Smooth muscle cell (in vitro differentiated cells): ENCODE data around the gene GRIK1. TPM values are rescaled to one million over a fixed set of nuclear protein-coding genes. Genes with fewer than 3 reads are reported as not detected.

ENCODE experiments used
- DNase-seq: peaks from one replicate; lab custom pipeline; 2025; ENCODE audit not compliant: unreplicated experiment; lab: John Stamatoyannopoulos, UW
- H2AFZ ChIP-seq: fragments of 200-600 bp; sonication (generic); 2 replicates; pipeline ENCODE4 v1.6.0; 2016; ENCODE audit warnings: antibody characterized with exemption, low read depth, mild to moderate bottlenecking
- H3F3A ChIP-seq: fragments of 200-600 bp; sonication (generic); 2 replicates; pipeline ENCODE4 v1.6.0; 2017; ENCODE audit warnings: antibody characterized with exemption, low read depth
- H3K27ac ChIP-seq: fragments of 200-600 bp; sonication (generic); 2 replicates; pipeline ENCODE4 v1.5.1; 2016; ENCODE audit warnings: low read depth, mild to moderate bottlenecking
- H3K27me3 ChIP-seq: fragments of 200-600 bp; sonication (generic); 2 replicates; pipeline ENCODE4 v1.6.1; 2016; ENCODE audit warnings: low read depth, mild to moderate bottlenecking
- H3K36me3 ChIP-seq: fragments of 200-600 bp; sonication (generic); 2 replicates; pipeline ENCODE4 v1.5.1; 2016; ENCODE audit warnings: low read depth
- H3K4me1 ChIP-seq: fragments of 200-600 bp; sonication (generic); 2 replicates; pipeline ENCODE4 v1.5.1; 2016; ENCODE audit warnings: low read depth
- H3K4me2 ChIP-seq: fragments of 200-600 bp; sonication (generic); 2 replicates; pipeline ENCODE4 v1.6.0; 2016; ENCODE audit warnings: mild to moderate bottlenecking
- H3K4me3 ChIP-seq: fragments of 200-600 bp; sonication (generic); 2 replicates; pipeline ENCODE4 v1.5.1; 2016; ENCODE audit warnings: mild to moderate bottlenecking
- H3K79me2 ChIP-seq: fragments of 200-600 bp; sonication (generic); 2 replicates; pipeline ENCODE4 v1.6.0; 2016; ENCODE audit warnings: low read depth, mild to moderate bottlenecking
- H3K9ac ChIP-seq: fragments of 200-600 bp; sonication (generic); 2 replicates; pipeline ENCODE4 v1.6.0; 2016; ENCODE audit warnings: low read depth
- H3K9me3 ChIP-seq: fragments of 200-600 bp; sonication (generic); replicated peaks from 2 replicates; pipeline ENCODE4 v1.5.1; 2016; ENCODE audit warnings: low read depth
- H4K20me1 ChIP-seq: fragments of 200-600 bp; sonication (generic); 2 replicates; pipeline ENCODE4 v1.6.0; 2016; ENCODE audit warnings: low read depth
- WGBS: methylation state at CpG from one replicate; pipeline ENCODE4 v1.1.7; 2016; ENCODE audit warnings: low lambda C conversion rate; 5-methylcytosine and 5-hydroxymethylcytosine counted together
- polyA plus RNA-seq: library from polyadenylated mRNA; unstranded; fragments of >200 nt; fragmentation: Nextera tagmentation; extraction: Ambion mirVana; gene quantifications from 2 replicates; pipeline ENCODE4 v1.2.1, GENCODE V29; 2016
- total RNA-seq: library from RNA; depleted of rRNA; stranded (reverse); fragments of >200 nt; gene quantifications from 2 replicates; pipeline ENCODE4 v1.2.3, GENCODE V29; 2014
- TF ChIP-seq, protein P1 (sequence below): fragments of 200-600 bp; sonication (generic); IDR thresholded peaks from 2 replicates; pipeline ENCODE4 v1.5.1; 2017; ENCODE audit warnings: borderline replicate concordance, mild to moderate bottlenecking, antibody characterized with exemption; ENCODE audit not compliant: insufficient read depth, poor library complexity, severe bottlenecking

Gene GRIK1
- total and polyA plus RNA-seq, 2 experiments from 2014 or later: 0.09 TPM; not detected in 1

GRCh38 chr21:29953690-29954089, 13.9 kb upstream of the GRIK1 start:
- H3K9ac ChIP-seq: no peak overlapping the region
- H3K36me3 ChIP-seq: no peaks in the 10 kb centered on the region
- no peak overlapping the region for H2AFZ ChIP-seq
- no peaks in the 10 kb centered on the region for H3F3A ChIP-seq
- no peak overlapping the region for H3K27ac ChIP-seq
- TF ChIP-seq, protein P1, sequence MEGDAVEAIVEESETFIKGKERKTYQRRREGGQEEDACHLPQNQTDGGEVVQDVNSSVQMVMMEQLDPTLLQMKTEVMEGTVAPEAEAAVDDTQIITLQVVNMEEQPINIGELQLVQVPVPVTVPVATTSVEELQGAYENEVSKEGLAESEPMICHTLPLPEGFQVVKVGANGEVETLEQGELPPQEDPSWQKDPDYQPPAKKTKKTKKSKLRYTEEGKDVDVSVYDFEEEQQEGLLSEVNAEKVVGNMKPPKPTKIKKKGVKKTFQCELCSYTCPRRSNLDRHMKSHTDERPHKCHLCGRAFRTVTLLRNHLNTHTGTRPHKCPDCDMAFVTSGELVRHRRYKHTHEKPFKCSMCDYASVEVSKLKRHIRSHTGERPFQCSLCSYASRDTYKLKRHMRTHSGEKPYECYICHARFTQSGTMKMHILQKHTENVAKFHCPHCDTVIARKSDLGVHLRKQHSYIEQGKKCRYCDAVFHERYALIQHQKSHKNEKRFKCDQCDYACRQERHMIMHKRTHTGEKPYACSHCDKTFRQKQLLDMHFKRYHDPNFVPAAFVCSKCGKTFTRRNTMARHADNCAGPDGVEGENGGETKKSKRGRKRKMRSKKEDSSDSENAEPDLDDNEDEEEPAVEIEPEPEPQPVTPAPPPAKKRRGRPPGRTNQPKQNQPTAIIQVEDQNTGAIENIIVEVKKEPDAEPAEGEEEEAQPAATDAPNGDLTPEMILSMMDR: no peak
- no peak for DNase-seq
- no peaks in the 10 kb centered on the region for H4K20me1 ChIP-seq
- no peak overlapping the region for H3K4me2 ChIP-seq
- no peaks in the 10 kb centered on the region for H3K4me1 ChIP-seq
- no peaks in the 10 kb centered on the region for H3K9me3 ChIP-seq
- H3K4me3 ChIP-seq: no peak overlapping the region
- H3K27me3 ChIP-seq: no peaks in the 10 kb centered on the region
- no peaks in the 10 kb centered on the region for H3K79me2 ChIP-seq
- WGBS: 91% methylated on average over 2 of the region's 2 CpGs

DNA sequence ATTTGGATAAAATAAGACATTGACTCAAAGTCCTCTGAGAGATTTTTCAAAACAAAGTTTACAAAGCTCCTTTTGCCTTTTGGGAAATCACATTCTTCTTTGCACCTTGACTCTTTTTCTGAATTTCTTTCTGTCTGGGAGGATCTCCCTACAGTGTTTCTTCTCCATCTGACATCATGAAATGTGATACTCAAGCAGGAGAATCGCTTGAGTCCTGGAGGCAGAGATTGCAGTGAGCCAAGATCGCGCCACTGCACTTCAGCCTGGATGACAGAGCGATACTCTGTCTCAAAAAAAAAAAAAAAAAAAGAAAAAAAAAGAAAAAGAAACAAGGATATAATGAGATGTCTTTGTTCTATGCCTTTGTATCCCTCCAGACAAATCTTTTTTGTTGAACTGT, 13.3 kb upstream of the GRIK1 start:
- 67% methylated on average over 4 of the region's 4 CpGs for WGBS
- Histone ChIP-seq H3K4me1 (no peaks in the 10 kb centered on the region), H3K36me3 (no peaks in the 10 kb centered on the region), H3K9ac (no peak overlapping the region), H3K27ac (no peak overlapping the region), H3K27me3 (no peaks in the 10 kb centered on the region), H3K9me3 (no peaks in the 10 kb centered on the region), H4K20me1 (no peaks in the 10 kb centered on the region), H3F3A (no peaks in the 10 kb centered on the region), H2AFZ (no peak overlapping the region), H3K79me2 (no peaks in the 10 kb centered on the region), H3K4me2 (no peak overlapping the region), H3K4me3 (no peak overlapping the region)
- no peak for DNase-seq
- TF ChIP-seq, protein P1: no peak

DNA sequence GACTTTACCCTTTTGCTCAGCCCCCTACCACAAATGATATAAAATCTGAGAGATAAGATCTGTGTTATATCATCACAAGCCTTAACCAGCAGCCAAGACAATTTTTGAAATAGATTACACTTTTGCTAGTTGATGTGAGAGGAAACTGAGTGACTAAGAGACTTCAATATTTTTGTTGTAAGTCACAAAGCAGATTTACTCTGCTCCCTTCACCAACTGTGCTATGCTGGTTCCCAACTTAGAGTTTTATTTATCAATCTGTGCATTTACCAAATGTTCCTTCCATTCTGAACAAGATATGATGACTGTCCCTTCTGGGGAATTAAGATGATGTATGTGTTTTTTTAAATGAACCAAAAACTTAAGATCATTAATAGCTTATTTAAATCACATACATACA, 12.1 kb upstream of the GRIK1 start:
- TF ChIP-seq, protein P1: no peak
- Histone ChIP-seq H3K9ac (no peak overlapping the region), H4K20me1 (no peaks in the 10 kb centered on the region), H3K9me3 (no peaks in the 10 kb centered on the region), H2AFZ (no peak overlapping the region), H3K27ac (no peak overlapping the region), H3K4me3 (no peak overlapping the region), H3K79me2 (no peaks in the 10 kb centered on the region), H3K36me3 (no peaks in the 10 kb centered on the region), H3K27me3 (no peaks in the 10 kb centered on the region), H3K4me2 (no peak overlapping the region), H3F3A (no peaks in the 10 kb centered on the region), H3K4me1 (no peaks in the 10 kb centered on the region)
- DNase-seq: no peak

DNA sequence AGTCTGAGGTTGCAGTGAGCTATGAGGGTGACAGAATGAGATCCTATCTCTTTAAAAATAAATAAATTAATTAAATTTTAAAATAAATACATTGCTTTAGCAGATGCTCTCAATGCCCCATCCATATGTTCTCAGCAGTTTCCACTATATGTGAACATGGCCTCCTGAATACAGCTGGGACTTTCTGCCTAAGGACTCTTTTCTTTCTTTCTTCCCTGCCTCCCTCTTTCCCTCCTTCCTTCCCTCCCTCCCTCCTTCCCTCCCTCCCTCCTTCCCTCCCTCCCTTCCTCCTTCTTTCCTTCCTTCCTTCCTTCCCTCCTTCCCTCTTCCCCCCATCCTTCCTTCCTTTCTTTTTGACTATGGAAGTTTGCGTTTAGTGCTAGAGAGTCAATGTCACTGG, 10.2 kb upstream of the GRIK1 start:
- H4K20me1 ChIP-seq: no peaks in the 10 kb centered on the region
- H3K4me1 ChIP-seq: no peaks in the 10 kb centered on the region
- no peak overlapping the region for H3K4me2 ChIP-seq
- H3K27me3 ChIP-seq: no peaks in the 10 kb centered on the region
- no peak overlapping the region for H3K9ac ChIP-seq
- H2AFZ ChIP-seq: no peak overlapping the region
- no peaks in the 10 kb centered on the region for H3F3A ChIP-seq
- no peak for DNase-seq
- WGBS: 86% methylated on average over 1 of the region's 1 CpG
- no peaks in the 10 kb centered on the region for H3K9me3 ChIP-seq
- no peaks in the 10 kb centered on the region for H3K79me2 ChIP-seq
- TF ChIP-seq, protein P1: no peak
- H3K36me3 ChIP-seq: no peaks in the 10 kb centered on the region
- H3K27ac ChIP-seq: no peak overlapping the region
- H3K4me3 ChIP-seq: no peak overlapping the region
